Bronchial epithelial cell (primary cell): ENCODE measurements around the gene SLC25A36. TPM values are rescaled to one million over a fixed set of nuclear protein-coding genes. Genes with fewer than 3 reads are reported as not detected.

Experiments
- DNase-seq: peaks from one replicate; pipeline ENCODE4 v3.0.0-alpha.2; 2010; ENCODE audit warnings: low read depth
- FAIRE-seq: peaks from 2 replicates; lab custom pipeline; 2011; peaks lifted over from hg19 to GRCh38; lab: Jason Lieb, UNC
- H3K27me3 ChIP-seq: 2 replicates; pipeline ENCODE4 v1.5.1; 2011; ENCODE audit warnings: low read length; ENCODE audit not compliant: control insufficient read depth, insufficient read depth
- H3K36me3 ChIP-seq: 2 replicates; pipeline ENCODE4 v1.5.1; 2011; ENCODE audit warnings: low read length; ENCODE audit not compliant: control insufficient read depth, insufficient read depth
- H3K4me3 ChIP-seq: 2 replicates; pipeline ENCODE4 v1.5.1; 2011; ENCODE audit warnings: mild to moderate bottlenecking, low read depth, low read length, control low read depth
- CTCF ChIP-seq: IDR thresholded peaks from 2 replicates; pipeline ENCODE4 v1.5.1; 2011; ENCODE audit warnings: mild to moderate bottlenecking, moderate library complexity, low read length, control low read depth, inconsistent platforms; ENCODE audit not compliant: insufficient read depth, severe bottlenecking
- total RNA-seq: library from RNA; depleted of rRNA; stranded (reverse); fragments of >200 nt; gene quantifications from 2 replicates; pipeline ENCODE4 v1.2.1, GENCODE V29; 2014

SLC25A36 gene
- total RNA-seq, 1 donor from 2014 or later, result 166 TPM

- FAIRE-seq (no peak), DNase-seq (peak; percentile 18)
- no peaks in the 10 kb centered on the region for H3K36me3 ChIP-seq
Measured at GRCh38 chr3:140903196-140903595, 38.4 kb upstream of the SLC25A36 start.

GRCh38 chr3:140904521-140904920, 37.1 kb upstream of the SLC25A36 start:
- DNase-seq (no peak), FAIRE-seq (no peak)
- Histone ChIP-seq H3K4me3 (no peak overlapping the region), H3K36me3 (no peaks in the 10 kb centered on the region), H3K27me3 (no peaks in the 10 kb centered on the region)
- TF ChIP-seq CTCF, result no peak

More at GRCh38 chr3:140903196-140903595, 38.4 kb upstream of the SLC25A36 start:
- H3K27me3 ChIP-seq, result no peaks in the 10 kb centered on the region
- no peak for TF ChIP-seq CTCF
- no peak overlapping the region for H3K4me3 ChIP-seq

GRCh38 chr3:140905559-140905958, 36.1 kb upstream of the SLC25A36 start:
- no peaks in the 10 kb centered on the region for H3K27me3 ChIP-seq
- FAIRE-seq, result no peak
- H3K4me3 ChIP-seq, result no peak overlapping the region

GRCh38 chr3:140906785-140907184, 34.9 kb upstream of the SLC25A36 start:
- FAIRE-seq (no peak), DNase-seq (no peak)
- no peaks in the 10 kb centered on the region for H3K36me3 ChIP-seq
- no peaks in the 10 kb centered on the region for H3K27me3 ChIP-seq
- no peak for TF ChIP-seq CTCF
- no peak overlapping the region for H3K4me3 ChIP-seq

More at GRCh38 chr3:140905559-140905958, 36.1 kb upstream of the SLC25A36 start:
- no peak for TF ChIP-seq CTCF
- no peaks in the 10 kb centered on the region for H3K36me3 ChIP-seq
- no peak for DNase-seq

GRCh38 chr3:140910860-140911259, 30.8 kb upstream of the SLC25A36 start:
- H3K27me3 ChIP-seq, result no peaks in the 10 kb centered on the region
- DNase-seq, result peak; percentile 21
- no peak for FAIRE-seq
- no peak overlapping the region for H3K4me3 ChIP-seq
- H3K36me3 ChIP-seq, result no peaks in the 10 kb centered on the region
- TF ChIP-seq CTCF, result no peak

- FAIRE-seq, result no peak
- Histone ChIP-seq H3K4me3 (no peak overlapping the region), H3K27me3 (no peaks in the 10 kb centered on the region), H3K36me3 (no peaks in the 10 kb centered on the region)
- no peak for TF ChIP-seq CTCF
- DNase-seq, result no peak
Measured at GRCh38 chr3:140911822-140912221, 29.8 kb upstream of the SLC25A36 start.
